CD4-positive, alpha-beta T cell treated with Interleukin-6 at 100 ng/mL for 8 hours (primary cell): Measurements from ENCODE around the gene OR4D9.
"Not testable (repeated sequence)": the region's sequence is repeated elsewhere in the genome, so short reads cannot be mapped to it uniquely, and the experiment has no call there.

Experiments
- DNase-seq: peaks from one replicate; pipeline ENCODE4 v3.0.0-alpha.2; 2020; ENCODE audit warnings: mixed read lengths, low spot score

OR4D9 gene

GRCh38 chr11:59510941-59511589 lies at the start of gene OR4D9:
Gene OR4D9 (plus strand): TSS chr11:59511539. CDS start chr11:59514913, 3,374 bp downstream.
- DNase-seq, result peak; percentile 32

DNA sequence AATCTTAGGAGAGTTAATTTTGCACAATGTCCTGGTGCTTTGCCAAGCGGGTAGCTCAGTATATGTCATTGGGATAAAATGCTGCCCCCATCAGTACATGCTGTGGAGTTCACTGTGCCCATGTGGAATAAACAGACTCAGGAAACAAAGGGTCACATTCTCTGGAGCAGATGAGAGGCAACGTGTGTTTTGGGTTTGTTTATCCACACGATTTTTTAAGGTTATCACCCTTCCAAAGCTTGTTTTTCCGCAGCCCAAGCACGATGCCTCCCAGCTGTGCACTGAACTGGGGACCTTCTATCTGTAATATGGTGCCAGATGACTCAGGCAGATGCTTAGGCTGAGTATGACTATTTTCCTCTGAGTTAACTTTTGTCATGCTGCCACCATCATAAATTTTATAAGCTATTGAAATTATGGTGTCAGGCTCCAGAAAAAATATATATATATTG lies 48.1 kb upstream of the OR4D9 start:
- no peak for DNase-seq

DNA sequence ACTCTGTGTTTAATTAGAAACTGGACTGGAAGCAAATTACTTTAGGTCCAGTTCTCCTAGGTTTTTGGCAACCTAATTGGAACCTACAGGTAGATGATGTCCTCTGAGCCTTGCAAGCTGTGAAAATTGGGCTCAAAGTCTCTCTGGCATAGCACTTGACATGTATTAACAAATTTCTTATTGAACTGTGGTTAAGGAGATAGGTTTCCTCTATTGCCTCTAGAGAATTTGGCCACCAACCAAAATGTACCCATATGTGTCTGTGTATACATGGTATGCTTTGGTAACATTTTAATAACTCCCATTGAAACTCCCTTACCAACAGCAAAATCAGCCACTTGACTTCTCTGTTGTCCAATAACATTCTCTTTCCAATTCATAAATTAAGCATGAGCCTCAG lies 38.3 kb upstream of the OR4D9 start, which contains the start of gene OR4D10:
OR4D10 (plus strand) TSS at position 301 of the 400 bp plus-strand sequence. CDS start 4,115 bp downstream, outside the sequence.
- DNase-seq, result no peak

DNA sequence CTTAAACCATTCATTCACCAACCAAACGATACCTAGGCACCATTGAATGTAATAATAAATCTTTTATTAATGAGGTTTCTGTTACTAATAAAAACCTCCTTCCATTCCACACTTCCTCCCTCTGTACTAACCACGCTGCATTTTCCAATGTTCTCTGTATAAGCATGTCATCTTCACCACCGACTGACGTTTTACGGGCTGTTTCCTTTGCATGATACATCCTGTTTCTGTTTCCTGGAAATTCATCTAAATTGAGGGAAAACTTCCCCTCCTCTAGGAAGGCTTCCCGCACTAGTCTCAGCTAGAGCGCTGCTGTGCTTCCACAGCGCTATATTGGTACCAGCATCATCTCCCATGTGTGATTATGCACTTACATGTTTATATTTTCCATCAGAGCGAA lies 36.2 kb upstream of the OR4D9 start:
- DNase-seq, result no peak

GRCh38 chr11:59479906-59480305 lies 31.4 kb upstream of the OR4D9 start:
- DNase-seq, result no peak

DNA sequence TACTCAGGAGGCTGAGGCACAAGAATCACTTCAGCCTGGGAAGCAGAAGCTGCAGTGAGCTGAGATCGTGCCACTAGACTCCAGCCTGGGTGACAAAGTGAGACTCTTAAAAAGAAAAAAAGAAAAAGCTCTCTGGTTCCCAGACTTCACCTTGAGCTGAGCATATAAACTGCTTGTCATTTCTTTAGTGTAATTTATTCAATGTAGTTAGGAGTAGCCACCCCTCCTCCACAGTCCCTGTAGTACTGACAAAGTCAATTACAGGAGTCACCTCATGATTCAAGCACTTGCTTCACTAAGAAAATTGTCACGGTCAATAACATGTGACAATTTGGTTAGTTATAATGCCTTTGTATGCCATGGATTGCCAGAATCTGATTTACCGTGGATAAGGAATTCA lies 31.0 kb upstream of the OR4D9 start:
- DNase-seq, result no peak

DNA sequence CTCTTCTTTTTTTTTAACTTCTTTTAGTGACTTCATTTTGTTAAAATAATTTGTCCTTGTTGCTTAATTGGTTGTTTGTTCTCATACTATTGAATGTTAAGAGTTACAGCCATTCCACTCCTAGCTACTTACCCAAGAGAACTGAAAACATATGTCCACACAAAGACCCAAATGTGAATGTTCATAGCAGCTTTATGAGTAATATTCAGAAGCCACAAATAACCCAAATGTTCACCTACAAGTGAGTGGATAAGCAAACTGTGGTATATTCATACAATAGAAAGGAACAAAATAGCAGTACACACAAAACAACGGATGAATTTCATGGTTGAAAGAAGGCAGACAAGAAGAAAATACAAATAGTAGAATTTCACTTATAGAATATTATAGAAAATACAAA lies 9.4 kb upstream of the OR4D9 start:
- DNase-seq, result no peak

- no peak for DNase-seq
Observed at GRCh38 chr11:59503276-59503675, 8.1 kb upstream of the OR4D9 start, which contains the start of gene OR4D11. Gene OR4D11 (plus strand): TSS chr11:59503576. CDS start chr11:59503576, 0 bp downstream.

GRCh38 chr11:59511675-59512074 lies 336 bp downstream of the OR4D9 start:
- no peak for DNase-seq

GRCh38 chr11:59520139-59520538 lies 8.8 kb downstream of the OR4D9 start:
- not testable (repeated sequence) for DNase-seq

DNA sequence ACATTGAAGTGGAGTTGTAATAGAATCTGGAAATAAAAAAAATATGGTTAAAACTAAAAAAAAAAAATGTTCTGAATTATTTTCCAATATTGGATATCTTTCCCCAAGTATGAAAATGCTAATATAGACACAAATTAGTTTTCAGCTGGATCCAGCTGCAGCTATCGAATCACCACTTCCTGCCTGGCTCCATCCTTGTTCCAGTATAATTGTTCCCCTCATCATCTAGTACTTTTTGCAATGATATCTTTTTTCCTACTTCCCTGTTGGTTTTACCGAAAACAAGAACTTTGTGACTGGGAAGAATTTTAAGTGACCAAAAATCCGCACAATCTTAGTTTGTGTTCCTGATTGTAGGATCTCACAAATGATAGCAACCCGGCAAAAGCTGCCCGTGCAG lies 9.4 kb downstream of the OR4D9 start:
- no peak for DNase-seq

- DNase-seq, result no peak
Observed at GRCh38 chr11:59523541-59523940, 12.2 kb downstream of the OR4D9 start.

GRCh38 chr11:59528711-59529110 lies 17.4 kb downstream of the OR4D9 start:
- no peak for DNase-seq

- DNase-seq, result no peak
Observed at GRCh38 chr11:59532620-59533019, 21.3 kb downstream of the OR4D9 start.

- no peak for DNase-seq
Observed at GRCh38 chr11:59534676-59535075, 23.3 kb downstream of the OR4D9 start.

- no peak for DNase-seq
Observed at GRCh38 chr11:59542142-59542810, 30.9 kb downstream of the OR4D9 start.

DNA sequence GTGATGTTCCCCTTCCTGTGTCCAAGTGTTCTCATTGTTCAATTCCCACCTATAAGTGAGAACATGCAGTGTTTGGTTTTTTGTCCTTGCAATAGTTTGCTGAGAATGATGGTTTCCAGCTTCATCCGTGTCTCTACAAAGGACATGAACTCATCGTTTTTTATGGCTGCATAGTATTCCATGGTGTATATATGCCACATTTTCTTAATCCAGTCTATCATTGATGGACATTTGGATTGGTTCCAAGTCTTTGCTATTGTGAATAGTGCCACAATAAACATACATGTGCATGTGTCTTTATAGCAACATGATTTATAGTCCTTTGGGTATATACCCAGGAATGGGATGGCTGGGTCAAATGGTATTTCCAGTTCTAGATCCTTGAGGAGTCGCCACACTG lies 32.4 kb downstream of the OR4D9 start:
- DNase-seq, result not testable (repeated sequence)

GRCh38 chr11:59544869-59545178 lies 33.5 kb downstream of the OR4D9 start:
- no peak for DNase-seq

DNA sequence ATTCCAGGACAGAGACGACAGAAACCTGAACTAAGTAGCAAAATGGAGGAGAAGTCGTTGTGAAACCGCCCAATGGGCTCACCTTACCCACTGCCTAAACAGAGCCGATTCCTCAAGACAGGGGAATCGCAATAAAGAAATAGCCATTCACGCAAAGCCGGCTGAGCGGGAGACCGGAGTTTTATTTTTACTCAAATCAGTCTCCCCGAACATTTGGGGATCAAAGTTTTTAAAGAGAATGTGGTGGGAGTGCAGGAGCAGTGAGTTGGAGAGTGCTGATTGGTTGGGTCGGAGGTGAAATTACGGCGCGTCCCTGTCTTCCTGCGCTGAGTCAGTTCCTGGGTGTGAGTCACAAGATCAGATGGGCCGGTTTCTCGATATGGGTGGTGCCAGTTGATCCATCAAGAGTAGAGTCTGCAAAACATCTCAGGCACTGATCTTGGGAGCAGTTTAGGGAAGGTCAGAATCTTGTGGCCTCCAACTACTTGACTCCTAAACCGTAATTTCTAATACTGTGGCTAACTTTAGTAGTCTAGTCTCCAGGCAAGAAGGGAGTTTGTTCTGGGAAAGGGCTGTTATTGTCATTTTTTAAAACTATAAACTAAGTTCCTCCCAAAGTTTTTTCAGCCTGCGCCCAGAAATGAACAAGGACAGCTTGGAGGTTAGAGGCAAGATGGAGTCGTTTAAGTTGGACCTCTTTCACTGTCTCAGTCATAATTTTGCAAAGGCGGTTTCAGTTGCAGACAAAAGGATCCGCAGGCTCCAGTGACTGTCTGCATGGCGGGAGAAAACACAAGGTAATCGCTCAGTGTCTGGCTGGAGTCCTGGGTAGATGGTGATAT lies 34.1 kb downstream of the OR4D9 start:
- no peak for DNase-seq

GRCh38 chr11:59547605-59548308 lies 36.4 kb downstream of the OR4D9 start:
- not testable (repeated sequence) for DNase-seq

- no peak for DNase-seq
Observed at GRCh38 chr11:59548309-59548656, 36.9 kb downstream of the OR4D9 start.

DNA sequence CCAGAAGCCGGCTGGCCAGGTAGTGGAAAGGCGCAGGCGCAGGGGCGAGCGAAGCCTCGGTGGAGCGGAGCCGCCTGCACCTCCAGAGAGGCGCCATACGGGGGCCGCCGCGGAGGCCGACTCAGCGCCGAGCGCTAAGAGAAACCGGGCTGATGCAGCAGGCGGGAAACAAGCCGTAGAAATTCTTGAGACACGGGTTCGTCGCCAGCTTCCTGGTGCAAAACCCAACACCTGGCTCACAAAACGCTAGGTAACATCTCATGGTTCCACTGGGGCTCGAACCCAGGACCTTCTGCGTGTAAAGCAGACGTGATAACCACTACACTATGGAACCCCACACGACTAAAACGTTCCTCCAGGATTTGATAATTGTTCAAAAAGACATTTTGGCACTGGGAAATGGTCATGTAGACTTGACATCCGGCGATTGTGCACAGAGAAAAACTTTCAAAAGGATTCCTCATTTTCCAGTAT lies 39.1 kb downstream of the OR4D9 start:
- peak; percentile 84 for DNase-seq
